Stimulated activated CD4-positive, alpha-beta T cell treated with anti-CD3 and anti-CD28 coated beads, Interleukin-1b, Interleukin-23, amount 100 ng/mL, for 4 hours (primary cell): ENCODE measurements around the gene NCAM2.

Experiments used
- DNase-seq, 2 donors: peaks; one replicate each; pipeline ENCODE4 v3.0.0-alpha.2; 2020; ENCODE audit warnings: low read depth in 2 of 2

NCAM2 gene

DNA sequence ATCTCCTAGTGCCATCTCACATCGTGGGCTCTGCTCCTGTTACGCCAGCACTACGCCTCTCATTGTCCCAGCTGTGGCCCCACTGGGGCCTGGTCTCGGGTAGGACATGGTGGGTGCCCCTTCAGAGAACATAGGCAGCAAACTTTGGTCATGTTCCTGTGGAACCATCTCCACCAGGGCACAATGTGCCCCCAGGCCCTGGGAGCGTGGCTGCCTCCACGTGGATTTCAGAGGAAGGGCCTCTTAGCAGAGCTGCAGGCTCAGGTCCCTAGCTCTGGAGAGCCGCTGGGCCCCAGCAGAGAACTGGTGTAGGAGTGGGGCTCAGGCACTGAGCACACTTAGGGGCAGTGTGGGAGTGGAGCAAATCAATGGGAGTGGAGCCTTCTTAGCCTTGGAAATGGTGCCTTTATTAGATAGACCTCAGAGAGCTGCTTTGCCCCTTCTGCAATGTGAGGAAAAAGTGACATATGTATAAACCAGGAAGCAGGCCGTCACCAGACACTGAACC, 460.0 kb downstream of the NCAM2 start:
- no peak for DNase-seq

- no peak for DNase-seq
Observed at GRCh38 chr21:21460979-21461378, 462.8 kb downstream of the NCAM2 start.

GRCh38 chr21:21463456-21463855, 465.2 kb downstream of the NCAM2 start:
- DNase-seq, result no peak

GRCh38 chr21:21464684-21465083, 466.5 kb downstream of the NCAM2 start:
- DNase-seq, result no peak

GRCh38 chr21:21466752-21467151, 468.5 kb downstream of the NCAM2 start:
- DNase-seq, result no peak

- no peak for DNase-seq
Observed at GRCh38 chr21:21468003-21468402, 469.8 kb downstream of the NCAM2 start.

- DNase-seq, result no peak
Observed at GRCh38 chr21:21481239-21481638, 483.0 kb downstream of the NCAM2 start.

DNA sequence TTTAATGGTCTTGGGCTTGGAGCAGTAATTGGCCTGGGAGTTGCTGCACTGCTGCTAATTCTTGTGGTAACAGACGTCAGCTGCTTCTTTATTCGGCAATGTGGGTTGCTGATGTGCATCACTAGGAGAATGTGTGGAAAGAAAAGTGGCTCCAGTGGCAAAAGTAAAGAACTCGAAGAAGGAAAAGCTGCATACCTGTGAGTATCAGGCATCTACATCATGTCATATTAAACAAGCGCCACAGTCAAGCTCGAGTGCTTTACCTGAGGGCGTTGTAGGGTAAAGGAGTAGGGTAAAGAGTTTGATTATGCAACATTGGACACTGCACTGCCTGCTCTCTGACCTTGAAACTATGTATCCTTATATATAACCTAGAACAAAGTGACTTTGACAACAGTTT, 510.6 kb downstream of the NCAM2 start:
- DNase-seq, result no peak

DNA sequence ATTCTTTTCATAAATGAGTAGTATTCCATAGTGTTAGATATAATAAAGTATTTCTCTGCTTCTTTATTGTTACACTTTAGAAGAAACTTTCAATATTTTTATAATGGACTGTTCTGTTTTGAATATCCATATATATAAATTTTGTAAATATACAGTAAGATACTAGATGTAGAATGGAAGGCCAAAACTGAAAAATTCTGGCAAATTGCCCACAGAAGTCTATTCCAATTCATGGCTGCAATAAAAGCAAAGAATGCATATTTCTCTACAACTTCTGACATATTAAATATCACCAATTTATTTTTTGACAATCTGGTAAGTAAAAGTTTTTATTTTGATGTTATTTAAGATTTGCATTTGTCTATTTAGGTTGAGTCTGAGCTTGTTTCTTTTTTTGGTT, 532.5 kb downstream of the NCAM2 start:
- no peak for DNase-seq

GRCh38 chr21:21547368-21547953, 549.3 kb downstream of the NCAM2 start:
- no peak for DNase-seq

GRCh38 chr21:21559285-21560045, 561.3 kb downstream of the NCAM2 start:
- DNase-seq, result no peak
